A549 (cell line): ENCODE data around the gene IRX4. TPM values are rescaled to one million over a fixed set of nuclear protein-coding genes. Genes with fewer than 3 reads are reported as not detected.

ENCODE experiments used
- ATAC-seq, 2 experiments: fragments of 200-7000 bp in 1 of 2; fragments of >200 bp in 1 of 2; cut with Nextera tagmentation in 1 of 2; cut with Tn5 transposase in 1 of 2; 3 replicates each; pipeline versions ENCODE4 v1.8.0 to v1.9.1; 2018 to 2020; ENCODE audit warnings: mild to moderate bottlenecking in 1 of 2, moderate library complexity in 1 of 2
- CTCF ChIA-PET: fragments of 300-600 bp; sonication (Branson Sonifier 250); formaldehyde crosslinking; extraction: SDS; loops from one replicate; lab custom pipeline; 2021; ENCODE audit warnings: antibody characterized with exemption, inconsistent platforms; lab: Yijun Ruan, JAX
- POLR2A ChIA-PET: fragments of 350-600 bp; formaldehyde crosslinking; extraction: SDS; loops from one replicate; lab custom pipeline; 2021; ENCODE audit warnings: antibody characterized with exemption, inconsistent platforms; lab: Yijun Ruan, JAX
- DNase-seq, 2 experiments: peaks; one replicate each; pipeline versions ENCODE4 v3.0.0 to v3.0.0-alpha.2; 2011 to 2016; ENCODE audit warnings: low read depth in 1 of 2, low spot score in 1 of 2
- FAIRE-seq: peaks from 2 replicates; lab custom pipeline; 2011; peaks lifted over from hg19 to GRCh38; lab: Jason Lieb, UNC
- H3K27ac ChIP-seq, 2 experiments: fragments of >200 bp; sonication (Bioruptor Twin); formaldehyde crosslinking; 3 replicates each; pipeline ENCODE4 v1.5.1; 2016 to 2017
- H3K4me1 ChIP-seq: fragments of >200 bp; sonication (Bioruptor Twin); formaldehyde crosslinking; 3 replicates; pipeline ENCODE4 v1.6.1; 2016
- H3K4me2 ChIP-seq: fragments of >200 bp; sonication (Bioruptor Twin); formaldehyde crosslinking; 3 replicates; pipeline ENCODE4 v1.6.1; 2016
- H3K4me3 ChIP-seq: fragments of >200 bp; sonication (Bioruptor Twin); formaldehyde crosslinking; 3 replicates; pipeline ENCODE4 v1.5.1; 2016
- H3K9me3 ChIP-seq: fragments of >200 bp; sonication (Bioruptor Twin); formaldehyde crosslinking; 3 replicates; pipeline ENCODE4 v1.6.1; 2016
- ATOH8 ChIP-seq: fragments of 250-450 bp; sonication (Bioruptor Pico); IDR thresholded peaks from 2 replicates; pipeline ENCODE4 v1.5.0; 2020; ENCODE audit warnings: low read depth, mild to moderate bottlenecking, moderate library complexity
- CBX2 ChIP-seq: fragments of 200-600 bp; sonication (generic); IDR thresholded peaks from 2 replicates; pipeline ENCODE4 v1.6.1; 2016; ENCODE audit warnings: low read depth, mild to moderate bottlenecking, borderline replicate concordance
- CHD2 ChIP-seq: fragments of 150-350 bp; IDR thresholded peaks from 2 replicates; pipeline ENCODE4 v1.6.1; 2014; ENCODE audit warnings: low read length; ENCODE audit not compliant: partially characterized antibody
- CHD4 ChIP-seq: fragments of 200-600 bp; sonication (generic); IDR thresholded peaks from 2 replicates; pipeline ENCODE4 v1.6.1; 2016; ENCODE audit warnings: antibody characterized with exemption, mild to moderate bottlenecking, borderline replicate concordance
- EHF ChIP-seq: fragments of 250-450 bp; sonication (Bioruptor Pico); IDR thresholded peaks from 2 replicates; pipeline ENCODE4 v1.5.0; 2020; ENCODE audit warnings: mild to moderate bottlenecking
- HEYL ChIP-seq: fragments of 250-450 bp; sonication (Bioruptor Pico); IDR thresholded peaks from 2 replicates; pipeline ENCODE4 v1.8.0; 2021; ENCODE audit warnings: mild to moderate bottlenecking, moderate library complexity
- HOXA7 ChIP-seq: fragments of 250-450 bp; sonication (Bioruptor Pico); IDR thresholded peaks from 2 replicates; pipeline ENCODE4 v1.5.0; 2020; ENCODE audit warnings: mild to moderate bottlenecking, moderate library complexity
- JUN ChIP-seq, 2 experiments: fragments of >200 bp; sonication (Bioruptor Twin); formaldehyde crosslinking; IDR thresholded peaks; 2 replicates in 1 of 2; 3 replicates in 1 of 2; pipeline ENCODE4 v1.6.1; 2016 to 2017
- JUNB ChIP-seq: fragments of >200 bp; sonication (Bioruptor Twin); formaldehyde crosslinking; IDR thresholded peaks from 2 replicates; pipeline ENCODE4 v1.6.1; 2016
- MAFK ChIP-seq: fragments of 450-650 bp; IDR thresholded peaks from 2 replicates; pipeline ENCODE4 v1.6.1; 2014; ENCODE audit not compliant: partially characterized antibody
- NPAS2 ChIP-seq: fragments of 250-450 bp; sonication (Bioruptor Pico); IDR thresholded peaks from 2 replicates; pipeline ENCODE4 v1.8.0; 2022; ENCODE audit warnings: mild to moderate bottlenecking, moderate library complexity, borderline replicate concordance
- NR3C1 ChIP-seq: fragments of >200 bp; sonication (Bioruptor Twin); formaldehyde crosslinking; IDR thresholded peaks from 3 replicates; pipeline ENCODE4 v1.6.1; 2017
- PBX3 ChIP-seq: IDR thresholded peaks from 2 replicates; pipeline ENCODE4 v1.6.1; 2012
- PHF8 ChIP-seq: fragments of 200-600 bp; sonication (generic); IDR thresholded peaks from 2 replicates; pipeline ENCODE4 v1.6.1; 2016; ENCODE audit warnings: low read depth, mild to moderate bottlenecking, antibody characterized with exemption, moderate library complexity, borderline replicate concordance
- POLR2A ChIP-seq: IDR thresholded peaks from 2 replicates; pipeline ENCODE4 v1.6.1; 2012; ENCODE audit warnings: mild to moderate bottlenecking, low read length
- POLR2AphosphoS2 ChIP-seq: conservative IDR thresholded peaks from 2 replicates; pipeline ENCODE4 v1.6.1; 2012; ENCODE audit warnings: low read length, improper control_type of control experiment, inconsistent platforms
- RAD21 ChIP-seq, 2 experiments: fragments of >200 bp in 1 of 2; sonication (Bioruptor Twin) in 1 of 2; formaldehyde crosslinking in 1 of 2; IDR thresholded peaks in 1 of 2; conservative IDR thresholded peaks in 1 of 2; 2 replicates in 1 of 2; 3 replicates in 1 of 2; pipeline ENCODE4 v1.6.1; 2012 to 2018; ENCODE audit warnings: inconsistent platforms in 1 of 2
- RARB ChIP-seq: fragments of 250-450 bp; sonication (Bioruptor Pico); IDR thresholded peaks from 2 replicates; pipeline ENCODE4 v1.8.0; 2021; ENCODE audit warnings: mild to moderate bottlenecking, moderate library complexity
- REST ChIP-seq: fragments of 200-600 bp; sonication (generic); IDR thresholded peaks from 2 replicates; pipeline ENCODE4 v1.6.1; 2016; ENCODE audit warnings: antibody characterized with exemption, mild to moderate bottlenecking, moderate library complexity
- RNF2 ChIP-seq: fragments of 200-600 bp; sonication (generic); IDR thresholded peaks from 2 replicates; pipeline ENCODE4 v1.6.1; 2016; ENCODE audit warnings: low read depth, mild to moderate bottlenecking, antibody characterized with exemption, moderate library complexity, borderline replicate concordance
- ZC3H11A ChIP-seq: fragments of 450-650 bp; IDR thresholded peaks from 2 replicates; pipeline ENCODE4 v1.6.1; 2014; ENCODE audit warnings: antibody characterized with exemption, mild to moderate bottlenecking
- ZFP36 ChIP-seq: fragments of 450-650 bp; IDR thresholded peaks from 2 replicates; pipeline ENCODE4 v1.6.1; 2014; ENCODE audit warnings: borderline replicate concordance; ENCODE audit not compliant: partially characterized antibody
- ZSCAN20 ChIP-seq: fragments of 250-450 bp; sonication (Bioruptor Pico); IDR thresholded peaks from 2 replicates; pipeline ENCODE4 v1.8.0; 2022; ENCODE audit warnings: mild to moderate bottlenecking, moderate library complexity
- WGBS: methylation state at CpG from one replicate; pipeline ENCODE4 v1.1.6; 2017; ENCODE audit errors: missing lambda C conversion rate; 5-methylcytosine and 5-hydroxymethylcytosine counted together
- polyA plus RNA-seq, 4 experiments: library from polyadenylated mRNA; depleted of rRNA in 3 of 4; stranded (reverse); fragments of >200 nt; fragmentation: RNase III in 1 of 4; extraction: RNeasy Plus Mini Kit Qiagen cat#74134 plus additional on column Dnase treatment in 1 of 4; gene quantifications; 2 replicates in 3 of 4; 3 replicates in 1 of 4; pipeline ENCODE4 v1.2.3, GENCODE V29; 2011 to 2017

Gene IRX4
- polyA plus RNA-seq, 2 of the 4 experiments (the other 2 are of a cell fraction): 0.04 to 0.06 TPM

GRCh38 chr5:1893754-1894153 lies 11.0 kb upstream of the IRX4 start:
- ChIA-PET POLR2A (no interaction called here), CTCF (interaction anchor here (1.6 kb wide), 1 partner anchor 130 kb away, joined by 7 read pairs; no protein-coding TSS in a partner anchor)
- no peaks in the 10 kb centered on the region for H3K4me1 ChIP-seq
- 21% methylated on average over 10 of the region's 10 CpGs for WGBS
- TF ChIP-seq POLR2A: no peak
- TF ChIP-seq ZFP36: no peak
- TF ChIP-seq JUN (IDR thresholded peaks at IDR 0.05): no peak
- TF ChIP-seq NPAS2 (CRISPR knock-in tag): no peak
- no peak for TF ChIP-seq CHD2
- TF ChIP-seq HOXA7 (CRISPR knock-in tag): no peak
- no peak for TF ChIP-seq ZSCAN20 (CRISPR knock-in tag)
- TF ChIP-seq PHF8: no peak
- no peak for TF ChIP-seq MAFK
- no peak for TF ChIP-seq JUNB
- TF ChIP-seq RARB: no peak
- no peak for TF ChIP-seq ATOH8 (CRISPR knock-in tag)
- TF ChIP-seq ZC3H11A: no peak
- no peak for FAIRE-seq
- ATAC-seq: no peak
- no peak overlapping the region for H3K27ac ChIP-seq
- DNase-seq: no peak
- no peak overlapping the region for H3K4me2 ChIP-seq
- no peaks in the 10 kb centered on the region for H3K9me3 ChIP-seq
- H3K4me3 ChIP-seq: no peak overlapping the region

GRCh38 chr5:1892685-1893445 lies 10.1 kb upstream of the IRX4 start:
- no peak for FAIRE-seq
- POLR2A ChIA-PET: no interaction called here
- WGBS: 47% methylated on average over 22 of the region's 22 CpGs

More at GRCh38 chr5:1892685-1893445, 10.1 kb upstream of the IRX4 start:
- H3K4me3 ChIP-seq: no peak overlapping the region
- ATAC-seq (peak in 1 of 2 experiments; percentile 9; a peak in 1 of 6 replicates), DNase-seq (no peak)
- TF ChIP-seq NR3C1 (no peak), EHF (CRISPR knock-in tag) (no peak), CBX2 (no peak), CHD4 (no peak), POLR2A (no peak), HEYL (no peak), JUNB (no peak), REST (no peak), RNF2 (no peak), POLR2AphosphoS2 (no peak), RAD21 (conservative IDR thresholded peaks at IDR 0.05 in 1 of 2, IDR thresholded peaks at IDR 0.05 in 1 of 2) (no peak), PBX3 (no peak)
- H3K4me1 ChIP-seq: no peaks in the 10 kb centered on the region
- no peak overlapping the region for H3K27ac ChIP-seq
- no peak overlapping the region for H3K4me2 ChIP-seq
- CTCF ChIA-PET: interaction anchor here (1.6 kb wide), 1 partner anchor 129 kb away, joined by 7 read pairs; no protein-coding TSS in a partner anchor
- no peaks in the 10 kb centered on the region for H3K9me3 ChIP-seq
